Activated B cell treated with CpG ODN at 0.5 μM for 24 hours (primary cell): Measurements from ENCODE around the gene HSPB2. TPM values are rescaled to one million over a fixed set of nuclear protein-coding genes. Genes with fewer than 3 reads are reported as not detected.

ENCODE experiments used
- ATAC-seq: fragments of 200-7000 bp; cut with Tn5 transposase; one replicate; pipeline ENCODE4 v1.10.0; 2021; ENCODE audit warnings: low read depth, mild to moderate bottlenecking, moderate library complexity
- CTCF ChIA-PET: fragments of 350-600 bp; sonication (Branson Sonifier 250); formaldehyde crosslinking; loops from one replicate; lab custom pipeline; 2021; ENCODE audit warnings: antibody characterized with exemption; lab: Charles Lee
- POLR2A ChIA-PET: fragments of 350-600 bp; sonication (Branson Sonifier 250); formaldehyde crosslinking; loops from one replicate; lab custom pipeline; 2021; ENCODE audit warnings: antibody characterized with exemption; lab: Charles Lee
- DNase-seq: peaks from one replicate; pipeline ENCODE4 v3.0.0; 2022
- H3K27ac Mint-ChIP-seq: one replicate; pipeline ENCODE4 v1.8.0; 2020; ENCODE audit warnings: mixed read lengths
- H3K27me3 Mint-ChIP-seq: one replicate; pipeline ENCODE4 v1.8.0; 2021; ENCODE audit warnings: mixed read lengths
- H3K36me3 Mint-ChIP-seq: one replicate; pipeline ENCODE4 v1.8.0; 2021; ENCODE audit warnings: low read depth, mixed read lengths
- H3K4me1 Mint-ChIP-seq: one replicate; pipeline ENCODE4 v1.8.0; 2021; ENCODE audit warnings: mixed read lengths
- H3K4me3 Mint-ChIP-seq: one replicate; pipeline ENCODE4 v1.8.0; 2020; ENCODE audit warnings: mild to moderate bottlenecking, mixed read lengths
- H3K9me3 Mint-ChIP-seq: one replicate; pipeline ENCODE4 v1.8.0; 2020; ENCODE audit warnings: mixed read lengths
- intact Hi-C: fragments of 100-400 bp; cut with micrococcal nuclease; formaldehyde crosslinking; loops from one replicate; pipeline ENCODE4 v1.15.1; 2024
- total RNA-seq: library from RNA; stranded (reverse); gene quantifications from 2 replicates; pipeline ENCODE4 v1.2.3, GENCODE V29; 2022
- TF ChIP-seq, protein P1 (sequence below): fragments of 200-600 bp; IDR thresholded peaks from one replicate; pipeline ENCODE4 v1.8.0; 2022; ENCODE audit warnings: antibody characterized with exemption, mild to moderate bottlenecking

Gene HSPB2
- total RNA-seq, 1 donor from 2014 or later, result not detected

DNA sequence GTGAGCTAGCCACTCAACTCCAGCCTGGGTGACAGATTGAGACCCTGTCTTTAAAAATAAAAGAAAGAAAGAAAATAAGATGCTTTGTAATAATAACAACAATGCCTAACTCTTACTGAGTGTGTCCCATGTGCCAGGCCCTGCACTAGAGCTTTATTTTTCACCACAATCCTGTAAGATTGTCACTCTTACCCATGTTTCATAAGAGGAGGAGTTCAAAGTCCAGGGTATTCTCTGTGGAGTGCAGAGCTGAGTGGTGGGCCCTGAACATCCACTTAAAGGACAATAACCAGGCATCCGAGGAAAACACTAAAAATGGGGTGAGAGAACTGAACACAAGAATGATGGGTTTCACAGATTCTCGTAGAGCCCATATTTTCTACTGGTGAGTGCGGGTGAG is 5.3 kb downstream of the HSPB2 start:
- H3K27ac Mint-ChIP-seq, result no peak overlapping the region

GRCh38 chr11:111918390-111919256 is 6.1 kb downstream of the HSPB2 start, which contains the start of gene C11orf52:
Gene C11orf52, plus strand, starts transcription at chr11:111918913. Its CDS starts 60 bp downstream, at chr11:111918973.
- peaks cover 31% of the 10 kb centered on the region for H3K27me3 Mint-ChIP-seq
- no peaks in the 10 kb centered on the region for H3K4me1 Mint-ChIP-seq
- ChIA-PET POLR2A (no interaction called here), CTCF (no interaction called here)
- TF ChIP-seq, protein P1, sequence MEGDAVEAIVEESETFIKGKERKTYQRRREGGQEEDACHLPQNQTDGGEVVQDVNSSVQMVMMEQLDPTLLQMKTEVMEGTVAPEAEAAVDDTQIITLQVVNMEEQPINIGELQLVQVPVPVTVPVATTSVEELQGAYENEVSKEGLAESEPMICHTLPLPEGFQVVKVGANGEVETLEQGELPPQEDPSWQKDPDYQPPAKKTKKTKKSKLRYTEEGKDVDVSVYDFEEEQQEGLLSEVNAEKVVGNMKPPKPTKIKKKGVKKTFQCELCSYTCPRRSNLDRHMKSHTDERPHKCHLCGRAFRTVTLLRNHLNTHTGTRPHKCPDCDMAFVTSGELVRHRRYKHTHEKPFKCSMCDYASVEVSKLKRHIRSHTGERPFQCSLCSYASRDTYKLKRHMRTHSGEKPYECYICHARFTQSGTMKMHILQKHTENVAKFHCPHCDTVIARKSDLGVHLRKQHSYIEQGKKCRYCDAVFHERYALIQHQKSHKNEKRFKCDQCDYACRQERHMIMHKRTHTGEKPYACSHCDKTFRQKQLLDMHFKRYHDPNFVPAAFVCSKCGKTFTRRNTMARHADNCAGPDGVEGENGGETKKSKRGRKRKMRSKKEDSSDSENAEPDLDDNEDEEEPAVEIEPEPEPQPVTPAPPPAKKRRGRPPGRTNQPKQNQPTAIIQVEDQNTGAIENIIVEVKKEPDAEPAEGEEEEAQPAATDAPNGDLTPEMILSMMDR, result no peak
- no peak within 1 kb of the TSS for H3K4me3 Mint-ChIP-seq
- intact Hi-C loops, result no loop called here
- H3K9me3 Mint-ChIP-seq, result no peaks in the 10 kb centered on the region
- ATAC-seq, result no peak
- DNase-seq, result no peak
- H3K36me3 Mint-ChIP-seq, result no peaks in the 10 kb centered on the region
- no peak within 1 kb of the TSS for H3K27ac Mint-ChIP-seq

More for the DNA sequence above, 5.3 kb downstream of the HSPB2 start:
- Mint-ChIP-seq H3K4me3 (no peak overlapping the region), H3K4me1 (no peaks in the 10 kb centered on the region), H3K27me3 (peaks cover 38% of the 10 kb centered on the region), H3K9me3 (no peaks in the 10 kb centered on the region), H3K36me3 (no peaks in the 10 kb centered on the region)
- DNase-seq, result no peak
- TF ChIP-seq, protein P1, result no peak
- intact Hi-C loops, result no loop called here
- POLR2A ChIA-PET, result no interaction called here
- no peak for ATAC-seq
- CTCF ChIA-PET, result no interaction called here

GRCh38 chr11:111920908-111921307 is 8.4 kb downstream of the HSPB2 start:
- DNase-seq (no peak), ATAC-seq (no peak)
- Mint-ChIP-seq H3K4me1 (peaks cover 4% of the 10 kb centered on the region), H3K27ac (no peak overlapping the region), H3K36me3 (no peaks in the 10 kb centered on the region), H3K9me3 (no peaks in the 10 kb centered on the region), H3K4me3 (no peak overlapping the region), H3K27me3 (peaks cover 17% of the 10 kb centered on the region)
- intact Hi-C loops, result loop anchor here (10.0 kb wide), 1 partner anchor 1394 kb away; the partner anchor contains the start of gene TTC12
- TF ChIP-seq, protein P1, result no peak
- POLR2A ChIA-PET, result interaction anchor here (0.7 kb wide), 1 partner anchor 38 kb away, joined by 5 read pairs; no protein-coding TSS in a partner anchor
- CTCF ChIA-PET, result no interaction called here

DNA sequence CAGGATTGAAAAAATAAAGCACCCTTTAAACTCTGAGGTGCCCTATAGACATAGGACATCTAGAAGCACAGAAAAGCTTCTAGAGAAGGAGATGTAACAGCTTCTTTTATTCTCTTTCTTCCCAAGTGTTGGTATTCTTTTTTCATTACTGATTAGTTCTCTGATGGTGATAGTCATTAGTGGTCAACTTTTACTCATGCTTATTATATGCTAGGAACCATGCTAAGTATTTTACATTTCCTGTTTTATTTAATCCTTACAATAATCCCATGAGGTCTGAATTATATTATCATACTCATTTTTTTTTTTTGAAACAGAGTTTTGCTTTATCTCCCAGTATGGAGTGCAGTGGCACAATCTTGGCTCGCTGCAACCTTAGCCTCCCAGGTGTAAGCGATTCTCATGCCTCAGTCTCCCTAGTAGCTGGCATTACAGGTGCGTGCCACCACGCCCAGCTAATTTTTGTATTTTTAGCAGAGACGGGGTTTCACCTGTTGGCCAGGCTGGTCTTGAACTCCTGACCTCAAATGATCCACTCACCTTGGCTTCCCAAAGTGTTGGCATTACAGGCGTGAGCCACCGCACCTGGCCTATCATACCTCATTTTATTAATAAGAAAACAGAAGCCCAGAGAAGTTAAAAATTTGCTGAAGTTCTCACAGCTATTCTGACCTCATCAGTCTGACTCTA is 9.2 kb downstream of the HSPB2 start:
- Mint-ChIP-seq H3K27ac (no peak overlapping the region), H3K36me3 (no peaks in the 10 kb centered on the region), H3K9me3 (no peaks in the 10 kb centered on the region), H3K4me3 (no peak overlapping the region), H3K4me1 (peaks cover 11% of the 10 kb centered on the region), H3K27me3 (peaks cover 11% of the 10 kb centered on the region)
- ChIA-PET POLR2A (no interaction called here), CTCF (no interaction called here)
- ATAC-seq (no peak), DNase-seq (no peak)
- TF ChIP-seq, protein P1, result no peak
- intact Hi-C loops, result loop anchor here (10.0 kb wide), 1 partner anchor 1393 kb away; the partner anchor contains the start of gene TTC12

DNA sequence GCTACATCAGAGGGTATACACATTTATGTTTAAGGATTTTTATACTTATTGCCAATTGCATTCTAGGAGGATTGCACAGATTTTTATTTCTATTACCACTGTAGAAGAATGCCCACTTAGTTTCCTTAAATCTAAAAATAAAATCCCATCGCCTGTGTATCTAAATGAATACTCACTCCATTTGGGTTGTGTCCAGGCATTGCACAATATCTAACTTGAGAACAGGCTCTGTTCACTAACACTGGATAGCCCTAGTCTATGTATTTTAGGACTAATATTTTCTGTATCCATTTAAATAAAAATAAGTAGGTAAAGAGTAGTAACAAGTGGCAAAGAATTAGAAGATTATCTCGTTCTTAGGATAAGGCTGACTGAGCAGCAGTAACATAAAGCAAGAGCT is 10.3 kb downstream of the HSPB2 start:
- DNase-seq (no peak), ATAC-seq (no peak)
- CTCF ChIA-PET, result no interaction called here
- TF ChIP-seq, protein P1, result no peak
- Mint-ChIP-seq H3K4me1 (peaks cover 17% of the 10 kb centered on the region), H3K9me3 (no peaks in the 10 kb centered on the region), H3K27ac (no peak overlapping the region), H3K27me3 (peaks cover 9% of the 10 kb centered on the region), H3K36me3 (no peaks in the 10 kb centered on the region), H3K4me3 (no peak overlapping the region)
- intact Hi-C loops, result loop anchor here (10.0 kb wide), 1 partner anchor 1392 kb away; the partner anchor contains the start of gene TTC12
- POLR2A ChIA-PET, result no interaction called here
